KBM-7 (cell line): Measurements from ENCODE around the gene PPM1B.
A peak's percentile ranks its signal among the peaks of the same experiment; 100 is the strongest.
"Not testable (repeated sequence)": the region's sequence is repeated elsewhere in the genome, so short reads cannot be mapped to it uniquely, and the experiment has no call there.

Source experiments
- DNase-seq: peaks from one replicate; pipeline ENCODE4 v3.0.0-alpha.2; 2015
- in situ Hi-C: fragments of 300-500 bp; cut with MboI; formaldehyde crosslinking; loops from 2 replicates; pipeline ENCODE4 v1.14.3; 2020; ENCODE audit warnings: low sequenced_read_pairs, low pct_unique_long_range_greater_than_20kb, mixed read lengths

PPM1B gene

GRCh38 chr2:44244135-44244871 is 75.6 kb downstream of the PPM1B start:
- in situ Hi-C loops = no loop called here
- peak; percentile 76 for DNase-seq

DNA sequence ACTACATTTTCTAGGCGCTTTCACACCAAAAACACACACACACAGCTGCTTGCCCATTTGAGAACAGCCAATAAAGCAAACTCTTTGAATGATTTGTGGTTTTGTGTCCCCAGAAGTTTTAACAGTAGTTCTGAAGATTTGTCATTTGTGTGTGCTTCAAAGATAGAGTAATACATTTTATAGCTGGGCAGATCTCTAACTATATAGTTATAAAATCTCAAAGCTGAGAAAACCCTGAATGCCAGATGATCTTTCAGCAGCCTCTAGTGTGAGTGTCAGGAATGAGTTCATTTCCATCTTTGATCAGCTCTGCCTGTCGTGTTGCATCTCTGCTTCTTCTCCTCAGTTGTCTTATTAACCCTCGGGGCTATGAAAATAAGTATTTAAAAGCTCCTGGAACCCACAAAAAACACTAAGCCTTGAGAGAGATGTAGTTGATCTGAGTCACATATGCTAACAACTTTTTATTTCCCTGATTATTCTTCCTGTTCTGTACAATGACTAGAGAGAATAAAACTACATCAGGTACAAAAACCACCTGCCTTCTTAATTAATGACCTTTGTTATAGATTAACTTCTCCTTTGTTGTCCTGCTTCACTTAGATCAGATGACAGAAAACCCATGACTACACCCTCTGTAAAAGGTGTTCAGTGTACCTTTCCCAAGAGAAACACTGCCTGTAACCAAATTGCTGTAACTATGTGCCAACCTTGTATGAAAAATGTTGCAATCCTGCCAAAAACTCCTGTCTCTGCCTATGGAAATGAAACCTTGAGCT is 76.6 kb downstream of the PPM1B start:
- no peak for DNase-seq
- in situ Hi-C loops = no loop called here

DNA sequence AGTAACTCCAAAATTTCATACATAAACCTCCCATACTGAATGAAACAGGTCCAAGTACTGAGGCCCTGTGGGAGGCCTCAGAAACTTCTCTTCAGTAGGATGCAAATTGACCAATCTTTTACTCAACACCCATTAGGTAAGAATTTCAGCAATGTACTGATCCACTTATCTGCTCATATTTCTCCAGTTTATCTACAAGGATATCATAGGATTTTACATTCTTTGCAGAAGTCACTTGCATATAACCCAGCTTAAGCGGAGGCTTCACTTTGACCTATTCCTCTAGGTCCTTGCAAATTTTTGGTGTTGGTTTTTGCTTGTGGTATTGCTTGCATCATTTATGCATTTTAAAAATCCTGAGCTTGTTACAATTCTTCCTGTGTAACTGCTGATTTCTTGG is 77.8 kb downstream of the PPM1B start:
- in situ Hi-C loops = no loop called here
- DNase-seq = no peak

- in situ Hi-C loops = no loop called here
- DNase-seq = no peak
Measured at GRCh38 chr2:44246840-44247369, 78.2 kb downstream of the PPM1B start.

DNA sequence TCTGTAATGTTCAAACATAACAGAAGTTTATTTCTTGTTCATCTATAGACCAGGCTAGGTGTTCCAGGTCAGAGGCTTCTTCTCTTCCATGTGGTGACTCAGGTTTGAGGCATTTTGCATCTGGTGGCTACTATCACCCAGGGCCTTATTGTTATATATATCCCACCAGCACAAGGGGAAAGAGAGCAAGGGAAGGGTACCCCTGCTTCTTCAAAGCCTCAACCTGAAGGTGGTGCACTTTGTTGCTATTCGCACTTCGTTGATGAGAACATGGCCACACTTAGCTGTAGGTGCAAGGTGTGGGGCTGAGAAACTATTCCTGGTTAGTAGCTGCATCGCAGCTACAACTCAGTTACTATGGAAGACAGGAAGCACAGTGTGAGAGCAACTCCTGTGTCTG is 79.2 kb downstream of the PPM1B start:
- DNase-seq = no peak
- in situ Hi-C loops = no loop called here

DNA sequence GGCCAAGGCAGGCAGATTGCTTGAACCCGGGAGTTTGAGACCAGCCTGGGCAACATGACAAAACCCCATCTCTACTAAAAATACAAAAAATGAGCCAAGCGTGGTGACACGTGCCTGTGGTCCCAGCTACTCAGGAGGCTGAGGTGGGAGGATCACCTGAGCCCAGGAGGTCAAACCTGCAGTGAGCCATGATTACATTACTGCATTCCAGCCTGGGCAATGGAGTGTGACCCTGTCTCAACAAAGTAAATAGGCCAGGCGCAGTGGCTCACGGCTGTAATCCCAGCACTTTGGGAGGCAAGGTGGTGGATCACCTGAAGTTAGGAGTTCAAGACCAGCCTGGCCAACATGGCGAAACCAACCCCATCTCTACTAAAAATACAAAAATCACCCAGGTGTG is 80.6 kb downstream of the PPM1B start:
- in situ Hi-C loops = not testable (repeated sequence)

DNA sequence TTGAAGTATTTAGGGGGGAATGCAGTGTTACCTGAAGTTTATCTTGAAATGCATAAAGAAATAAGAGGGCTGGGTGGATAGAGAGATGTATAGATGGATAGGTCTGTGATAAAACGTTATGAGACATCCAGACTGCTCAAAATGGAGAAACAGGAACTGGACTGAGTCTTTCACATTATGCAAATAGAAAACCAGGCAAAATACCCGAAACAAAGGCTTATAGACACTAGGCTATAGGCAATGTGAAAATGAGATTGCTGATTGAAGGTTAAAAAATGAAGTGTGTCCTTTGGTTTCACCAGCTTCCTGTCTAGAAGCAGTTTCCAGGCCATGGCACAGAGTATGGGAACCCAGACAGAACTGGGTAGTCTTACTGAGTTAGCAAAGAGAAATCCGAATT is 81.7 kb downstream of the PPM1B start:
- no peak for DNase-seq
- in situ Hi-C loops = no loop called here

More for the DNA sequence above, 80.6 kb downstream of the PPM1B start:
- not testable (repeated sequence) for DNase-seq

- no peak for DNase-seq
- in situ Hi-C loops = no loop called here
Measured at GRCh38 chr2:44254023-44254422, 85.3 kb downstream of the PPM1B start.

GRCh38 chr2:44255704-44256103 is 87.0 kb downstream of the PPM1B start:
- DNase-seq, in situ Hi-C loops: not testable (repeated sequence)

DNA sequence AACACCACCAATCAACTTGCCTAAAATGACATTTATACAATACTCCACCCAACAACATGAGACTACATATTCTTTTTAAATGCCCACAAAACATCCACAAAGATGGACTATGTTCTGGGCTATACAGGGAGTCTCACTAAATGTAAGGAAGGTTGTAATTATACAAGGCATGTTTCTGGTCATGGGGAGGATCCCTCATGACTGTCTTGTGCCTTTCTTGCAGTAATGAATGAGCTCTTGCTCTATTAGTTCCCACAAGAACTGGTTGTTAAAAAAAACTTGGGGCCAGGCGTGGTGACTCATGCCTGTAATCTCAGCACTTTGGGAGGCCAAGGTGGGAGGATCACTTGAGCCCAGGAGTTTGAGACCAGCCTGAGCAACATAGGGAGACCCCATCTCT is 89.1 kb downstream of the PPM1B start:
- in situ Hi-C loops, DNase-seq: not testable (repeated sequence)

GRCh38 chr2:44267269-44267795 is 98.7 kb downstream of the PPM1B start:
- in situ Hi-C loops = no loop called here
- no peak for DNase-seq

- no peak for DNase-seq
- in situ Hi-C loops = no loop called here
Measured at GRCh38 chr2:44267796-44268648, 99.3 kb downstream of the PPM1B start.

GRCh38 chr2:44269831-44270230 is 101.2 kb downstream of the PPM1B start:
- in situ Hi-C loops = no loop called here
- no peak for DNase-seq

GRCh38 chr2:44271296-44271695 is 102.6 kb downstream of the PPM1B start:
- DNase-seq = no peak

GRCh38 chr2:44273076-44273475 is 104.4 kb downstream of the PPM1B start:
- in situ Hi-C loops = no loop called here

More at GRCh38 chr2:44271296-44271695, 102.6 kb downstream of the PPM1B start:
- in situ Hi-C loops = no loop called here

DNA sequence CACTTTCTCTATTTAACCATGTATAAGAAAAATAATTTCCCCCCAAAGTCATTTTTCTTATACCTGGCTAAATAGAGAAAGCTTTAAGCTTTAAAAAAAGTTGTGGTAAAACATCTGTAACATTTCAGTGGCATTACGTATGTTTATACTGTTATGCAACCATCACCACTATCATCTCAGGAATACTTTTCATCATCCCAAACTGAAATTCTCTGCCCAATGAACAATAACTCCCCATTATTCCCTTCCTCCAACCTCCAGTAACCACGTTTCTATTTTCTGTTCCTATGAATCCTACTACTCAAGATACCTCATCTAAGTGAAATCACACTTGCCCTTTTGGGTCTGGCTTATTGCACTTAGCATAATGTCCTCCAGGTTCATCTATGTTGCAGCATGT is 104.9 kb downstream of the PPM1B start:
- no peak for DNase-seq
- in situ Hi-C loops = no loop called here

More at GRCh38 chr2:44273076-44273475, 104.4 kb downstream of the PPM1B start:
- DNase-seq = no peak

GRCh38 chr2:44275927-44276303 is 107.2 kb downstream of the PPM1B start:
- no peak for DNase-seq

DNA sequence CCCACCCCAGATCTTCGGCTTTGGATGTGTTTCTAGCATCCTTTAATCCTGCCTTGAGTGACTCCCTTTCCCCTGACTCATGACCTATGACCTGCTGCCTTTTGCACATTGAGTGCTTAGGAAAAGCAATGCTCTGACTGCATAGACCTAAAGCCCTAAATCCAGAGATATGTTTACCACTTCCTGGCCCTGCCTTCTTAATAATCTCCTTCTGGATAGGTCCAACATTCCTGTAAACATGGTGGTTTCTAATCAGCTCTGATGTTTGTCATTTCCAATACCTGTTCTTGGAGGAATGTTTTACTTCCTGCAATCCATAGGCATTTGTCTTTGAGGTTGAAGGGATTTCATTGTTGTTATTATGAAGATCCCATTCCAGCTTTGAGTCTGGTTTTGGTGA is 108.9 kb downstream of the PPM1B start:
- in situ Hi-C loops = no loop called here
- no peak for DNase-seq

More at GRCh38 chr2:44275927-44276303, 107.2 kb downstream of the PPM1B start:
- in situ Hi-C loops = no loop called here

GRCh38 chr2:44280869-44281268 is 112.2 kb downstream of the PPM1B start:
- in situ Hi-C loops = no loop called here
- DNase-seq = no peak
